ENCODE data around the gene RNF224. TPM values are rescaled to one million over a fixed set of nuclear protein-coding genes. Genes with fewer than 3 reads are reported as not detected.

The RNF224 gene
- total and polyA plus RNA-seq, 2 of the 13 experiments (the other 11 are each of a cell fraction or from before 2014, with no cell fraction given) = 0.09 TPM; not detected in 1

DNA sequence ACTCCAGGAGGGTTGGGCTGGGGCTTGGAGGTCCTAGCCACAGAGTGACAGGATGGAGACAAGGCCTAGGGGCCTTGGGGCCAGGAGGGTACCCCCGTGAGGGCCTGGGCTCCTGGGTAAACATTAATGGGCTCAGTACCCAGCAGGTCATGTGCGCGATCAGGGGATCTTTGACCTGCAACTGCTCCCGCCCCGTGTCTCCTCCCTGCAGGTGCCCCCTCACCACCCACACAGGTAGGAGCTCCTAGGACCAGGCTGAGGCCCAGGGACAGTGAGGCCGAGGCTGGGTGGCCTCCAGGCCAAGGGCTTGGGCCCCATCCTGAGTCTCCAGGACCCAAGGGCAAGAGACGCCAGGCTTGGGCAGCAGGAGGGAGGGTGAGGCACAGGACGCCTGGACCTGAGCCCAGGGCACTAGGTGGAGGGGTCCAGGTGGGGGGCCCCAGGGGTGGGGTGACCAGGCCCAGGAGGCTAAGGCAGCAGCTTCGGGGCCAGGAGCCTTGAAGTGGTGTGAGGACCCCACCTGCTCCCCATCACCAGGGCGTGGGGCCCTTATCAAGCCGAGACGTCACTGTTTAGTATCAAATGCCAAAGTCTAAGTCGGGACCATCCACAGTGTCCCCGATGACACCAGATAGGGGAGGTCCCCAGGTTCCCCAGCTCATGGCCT, 3.5 kb downstream of the RNF224 start, which contains the start of gene SLC34A3 (continued):
- no peak for TF ChIP-seq NAIF1 (CRISPR knock-in tag; IDR thresholded peaks at IDR 0.05; ENCODE audit: borderline replicate concordance)
- TF ChIP-seq ATF5 (CRISPR knock-in tag; IDR thresholded peaks at IDR 0.05; ENCODE audit: low read depth) = no peak
- TF ChIP-seq ZFP82 (CRISPR knock-in tag; IDR thresholded peaks at IDR 0.05; ENCODE audit: borderline replicate concordance) = no peak
- TF ChIP-seq MAF1 (CRISPR knock-in tag; IDR thresholded peaks at IDR 0.05; ENCODE audit: borderline replicate concordance) = no peak
- no peak for TF ChIP-seq ZNF138 (CRISPR knock-in tag; IDR thresholded peaks at IDR 0.05; ENCODE audit: low read depth)
- no peak for TF ChIP-seq NFKBIZ (CRISPR knock-in tag; IDR thresholded peaks at IDR 0.05)
- TF ChIP-seq PCBP2 (optimal IDR thresholded peaks at IDR 0.05; ENCODE audit: low read depth, low read length, poor library complexity, severe bottlenecking) = no peak
- no peak for TF ChIP-seq ZSCAN22 (CRISPR knock-in tag; IDR thresholded peaks at IDR 0.05)
- TF ChIP-seq ZNF773 (CRISPR knock-in tag; IDR thresholded peaks at IDR 0.05; ENCODE audit: borderline replicate concordance) = no peak
- TF ChIP-seq, protein P1, sequence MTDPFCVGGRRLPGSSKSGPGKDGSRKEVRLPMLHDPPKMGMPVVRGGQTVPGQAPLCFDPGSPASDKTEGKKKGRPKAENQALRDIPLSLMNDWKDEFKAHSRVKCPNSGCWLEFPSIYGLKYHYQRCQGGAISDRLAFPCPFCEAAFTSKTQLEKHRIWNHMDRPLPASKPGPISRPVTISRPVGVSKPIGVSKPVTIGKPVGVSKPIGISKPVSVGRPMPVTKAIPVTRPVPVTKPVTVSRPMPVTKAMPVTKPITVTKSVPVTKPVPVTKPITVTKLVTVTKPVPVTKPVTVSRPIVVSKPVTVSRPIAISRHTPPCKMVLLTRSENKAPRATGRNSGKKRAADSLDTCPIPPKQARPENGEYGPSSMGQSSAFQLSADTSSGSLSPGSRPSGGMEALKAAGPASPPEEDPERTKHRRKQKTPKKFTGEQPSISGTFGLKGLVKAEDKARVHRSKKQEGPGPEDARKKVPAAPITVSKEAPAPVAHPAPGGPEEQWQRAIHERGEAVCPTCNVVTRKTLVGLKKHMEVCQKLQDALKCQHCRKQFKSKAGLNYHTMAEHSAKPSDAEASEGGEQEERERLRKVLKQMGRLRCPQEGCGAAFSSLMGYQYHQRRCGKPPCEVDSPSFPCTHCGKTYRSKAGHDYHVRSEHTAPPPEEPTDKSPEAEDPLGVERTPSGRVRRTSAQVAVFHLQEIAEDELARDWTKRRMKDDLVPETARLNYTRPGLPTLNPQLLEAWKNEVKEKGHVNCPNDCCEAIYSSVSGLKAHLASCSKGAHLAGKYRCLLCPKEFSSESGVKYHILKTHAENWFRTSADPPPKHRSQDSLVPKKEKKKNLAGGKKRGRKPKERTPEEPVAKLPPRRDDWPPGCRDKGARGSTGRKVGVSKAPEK (CRISPR knock-in tag; IDR thresholded peaks at IDR 0.05; ENCODE audit: borderline replicate concordance) = no peak
- no peak for TF ChIP-seq ZNF646 (CRISPR knock-in tag; IDR thresholded peaks at IDR 0.05)
- no peak for TF ChIP-seq ZNF75D (CRISPR knock-in tag; IDR thresholded peaks at IDR 0.05; ENCODE audit: borderline replicate concordance)
- no peak for TF ChIP-seq FOXA1 (IDR thresholded peaks at IDR 0.05)
- TF ChIP-seq FOXA1 (CRISPR knock-in tag; IDR thresholded peaks at IDR 0.05) = no peak
- TF ChIP-seq KLF15 (CRISPR knock-in tag; IDR thresholded peaks at IDR 0.05; ENCODE audit: borderline replicate concordance) = no peak
- TF ChIP-seq, protein P2, sequence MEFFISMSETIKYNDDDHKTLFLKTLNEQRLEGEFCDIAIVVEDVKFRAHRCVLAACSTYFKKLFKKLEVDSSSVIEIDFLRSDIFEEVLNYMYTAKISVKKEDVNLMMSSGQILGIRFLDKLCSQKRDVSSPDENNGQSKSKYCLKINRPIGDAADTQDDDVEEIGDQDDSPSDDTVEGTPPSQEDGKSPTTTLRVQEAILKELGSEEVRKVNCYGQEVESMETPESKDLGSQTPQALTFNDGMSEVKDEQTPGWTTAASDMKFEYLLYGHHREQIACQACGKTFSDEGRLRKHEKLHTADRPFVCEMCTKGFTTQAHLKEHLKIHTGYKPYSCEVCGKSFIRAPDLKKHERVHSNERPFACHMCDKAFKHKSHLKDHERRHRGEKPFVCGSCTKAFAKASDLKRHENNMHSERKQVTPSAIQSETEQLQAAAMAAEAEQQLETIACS (CRISPR knock-in tag; IDR thresholded peaks at IDR 0.05) = no peak
- peak; percentile 28; the same call in 1 of the 2 replicates for TF ChIP-seq PHF21A (CRISPR knock-in tag; IDR thresholded peaks at IDR 0.05)
- 0 out of 2 replicates have a peak, but pooled peaks have one; percentile 1 for TF ChIP-seq ZNF34 (CRISPR knock-in tag; IDR thresholded peaks at IDR 0.05; ENCODE audit: borderline replicate concordance)
